ENCODE measurements around the gene FBXO39.
"Not testable (repeated sequence)": the region's sequence is repeated elsewhere in the genome, so short reads cannot be mapped to it uniquely, and the experiment has no call there.

Gene FBXO39

GRCh38 chr17:6772016-6772415, 4.0 kb upstream of the FBXO39 start:
- no peak for DNase-seq (ENCODE audit: low read depth)
- no peak for TF ChIP-seq CTCF (conservative IDR thresholded peaks at IDR 0.05; ENCODE audit: low read depth, low read length)
- H3K4me3 ChIP-seq (ENCODE audit: low read depth, low read length) = no peak overlapping the region

- not testable (repeated sequence) for DNase-seq (ENCODE audit: low read depth); H3K4me3 ChIP-seq (ENCODE audit: low read depth, low read length)
Measured at GRCh38 chr17:6774906-6775305, 1.1 kb upstream of the FBXO39 start.

- H3K4me3 ChIP-seq (ENCODE audit: low read depth, low read length) = no peak overlapping the region
- DNase-seq (ENCODE audit: low read depth) = no peak
- TF ChIP-seq CTCF (conservative IDR thresholded peaks at IDR 0.05; ENCODE audit: low read depth, low read length) = no peak
Measured at GRCh38 chr17:6779411-6779810, 3.4 kb downstream of the FBXO39 start.

- no peak for TF ChIP-seq CTCF (conservative IDR thresholded peaks at IDR 0.05; ENCODE audit: low read depth, low read length)
- no peak overlapping the region for H3K4me3 ChIP-seq (ENCODE audit: low read depth, low read length)
- DNase-seq (ENCODE audit: low read depth) = no peak
Measured at GRCh38 chr17:6780001-6780400, 4.0 kb downstream of the FBXO39 start.

- DNase-seq (ENCODE audit: low read depth) = no peak
- TF ChIP-seq CTCF (conservative IDR thresholded peaks at IDR 0.05; ENCODE audit: low read depth, low read length) = no peak
- H3K4me3 ChIP-seq (ENCODE audit: low read depth, low read length) = no peak overlapping the region
Measured at GRCh38 chr17:6780886-6781285, 4.9 kb downstream of the FBXO39 start.

GRCh38 chr17:6782244-6782643, 6.2 kb downstream of the FBXO39 start:
- H3K4me3 ChIP-seq (ENCODE audit: low read depth, low read length) = no peak overlapping the region
- DNase-seq (ENCODE audit: low read depth) = no peak
- no peak for TF ChIP-seq CTCF (conservative IDR thresholded peaks at IDR 0.05; ENCODE audit: low read depth, low read length)

GRCh38 chr17:6786618-6787017, 10.6 kb downstream of the FBXO39 start:
- TF ChIP-seq CTCF (conservative IDR thresholded peaks at IDR 0.05; ENCODE audit: low read depth, low read length) = no peak
- peak; percentile 68 for DNase-seq (ENCODE audit: low read depth)
- H3K4me3 ChIP-seq (ENCODE audit: low read depth, low read length) = no peak overlapping the region

Measured in choroid plexus epithelial cell (primary cell).